HFF-Myc (cell line): ENCODE data around the gene MYH15.

ENCODE experiments used
- DNase-seq: peaks from one replicate; pipeline ENCODE4 v3.0.0-alpha.2; 2011; ENCODE audit warnings: low read depth; ENCODE audit errors: extremely low read depth
- H3K4me3 ChIP-seq: replicated peaks from 2 replicates; pipeline ENCODE4 v1.5.1; 2011; ENCODE audit warnings: low read depth, mild to moderate bottlenecking, control low read depth, low read length
- CTCF ChIP-seq: IDR thresholded peaks from 2 replicates; pipeline ENCODE4 v1.5.1; 2012; ENCODE audit warnings: mild to moderate bottlenecking, low read depth, low read length, control low read depth; ENCODE audit errors: missing control alignments

Gene MYH15

GRCh38 chr3:108354562-108354961, 155.8 kb downstream of the MYH15 start:
- no peak overlapping the region for H3K4me3 ChIP-seq
- DNase-seq, result no peak
- TF ChIP-seq CTCF, result no peak

GRCh38 chr3:108352176-108352575, 158.2 kb downstream of the MYH15 start:
- no peak for TF ChIP-seq CTCF
- DNase-seq, result no peak
- H3K4me3 ChIP-seq, result no peak overlapping the region

- TF ChIP-seq CTCF, result no peak
Observed at GRCh38 chr3:108346301-108347227, 163.8 kb downstream of the MYH15 start.

GRCh38 chr3:108345492-108346205, 164.7 kb downstream of the MYH15 start:
- DNase-seq, result no peak
- no peak for TF ChIP-seq CTCF
- H3K4me3 ChIP-seq, result no peak overlapping the region

More at GRCh38 chr3:108346301-108347227, 163.8 kb downstream of the MYH15 start:
- no peak overlapping the region for H3K4me3 ChIP-seq
- DNase-seq, result no peak

- TF ChIP-seq CTCF, result no peak
- H3K4me3 ChIP-seq, result no peak overlapping the region
- DNase-seq, result no peak
Observed at GRCh38 chr3:108343491-108343890, 166.9 kb downstream of the MYH15 start.

- no peak overlapping the region for H3K4me3 ChIP-seq
Observed at GRCh38 chr3:108342837-108343486, 167.4 kb downstream of the MYH15 start.

More at GRCh38 chr3:108342837-108343486, 167.4 kb downstream of the MYH15 start:
- no peak for DNase-seq
- TF ChIP-seq CTCF, result no peak
